Endothelial cell of umbilical vein (primary cell): Measurements from ENCODE around the gene SLF1. TPM values are rescaled to one million over a fixed set of nuclear protein-coding genes. Genes with fewer than 3 reads are reported as not detected.

Experiments used
- polyA plus RNA-seq, 4 experiments: library from polyadenylated mRNA; depleted of rRNA in 3 of 4; stranded (reverse) in 3 of 4; unstranded in 1 of 4; fragments of >200 nt; gene quantifications; 2 replicates each; pipeline versions ENCODE4 v1.2.1 to v1.2.3, GENCODE V29; 2011 to 2012; ENCODE audit warnings: missing spikeins in 1 of 4
- total RNA-seq: library from RNA; stranded (reverse); gene quantifications from 2 replicates; pipeline ENCODE4 v1.2.3, GENCODE V29; 2021

The SLF1 gene
- total and polyA plus RNA-seq, 2 donors (not counting 3 experiments of a cell fraction or from before 2014, with no cell fraction given): 1.4 to 8.5 TPM

Other genes starting within 250 kb of the SLF1 start
- 1.1 and 1.3 TPM in 2 replicates for gene KIAA0825, start 65 bp upstream of the SLF1 start, total RNA-seq
- 0.10 and 0.15 TPM in 2 replicates for gene KIAA0825, start 65 bp upstream of the SLF1 start, polyA plus RNA-seq